GM12872 (cell line): ENCODE data around the gene STIM1.

ENCODE experiments used
- TF ChIP-seq, protein P1 (sequence below): IDR thresholded peaks from 3 replicates; pipeline ENCODE4 v1.5.1; 2011; ENCODE audit warnings: low read depth, mild to moderate bottlenecking, low read length, moderate library complexity; ENCODE audit not compliant: insufficient read depth

Gene STIM1

DNA sequence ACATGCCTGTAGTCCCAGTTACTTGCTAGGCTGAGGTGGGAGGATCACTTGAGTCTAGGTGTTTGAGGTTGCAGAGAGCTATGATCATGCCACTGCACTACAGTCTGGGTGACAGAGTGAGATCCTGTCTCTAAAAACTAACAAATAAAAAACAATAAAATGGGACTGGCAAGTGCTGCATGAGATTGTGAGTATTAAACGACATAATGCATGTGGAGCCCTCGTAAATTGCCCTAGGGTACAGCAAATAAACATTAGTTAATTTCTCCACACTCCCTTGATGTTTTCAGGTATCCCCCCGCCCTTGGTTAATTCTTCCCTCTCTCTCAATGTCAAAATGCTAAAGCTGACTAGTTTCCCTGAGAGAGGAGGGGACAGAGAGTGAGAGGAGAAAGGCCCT lies 9.8 kb upstream of the STIM1 start:
- TF ChIP-seq, protein P1, sequence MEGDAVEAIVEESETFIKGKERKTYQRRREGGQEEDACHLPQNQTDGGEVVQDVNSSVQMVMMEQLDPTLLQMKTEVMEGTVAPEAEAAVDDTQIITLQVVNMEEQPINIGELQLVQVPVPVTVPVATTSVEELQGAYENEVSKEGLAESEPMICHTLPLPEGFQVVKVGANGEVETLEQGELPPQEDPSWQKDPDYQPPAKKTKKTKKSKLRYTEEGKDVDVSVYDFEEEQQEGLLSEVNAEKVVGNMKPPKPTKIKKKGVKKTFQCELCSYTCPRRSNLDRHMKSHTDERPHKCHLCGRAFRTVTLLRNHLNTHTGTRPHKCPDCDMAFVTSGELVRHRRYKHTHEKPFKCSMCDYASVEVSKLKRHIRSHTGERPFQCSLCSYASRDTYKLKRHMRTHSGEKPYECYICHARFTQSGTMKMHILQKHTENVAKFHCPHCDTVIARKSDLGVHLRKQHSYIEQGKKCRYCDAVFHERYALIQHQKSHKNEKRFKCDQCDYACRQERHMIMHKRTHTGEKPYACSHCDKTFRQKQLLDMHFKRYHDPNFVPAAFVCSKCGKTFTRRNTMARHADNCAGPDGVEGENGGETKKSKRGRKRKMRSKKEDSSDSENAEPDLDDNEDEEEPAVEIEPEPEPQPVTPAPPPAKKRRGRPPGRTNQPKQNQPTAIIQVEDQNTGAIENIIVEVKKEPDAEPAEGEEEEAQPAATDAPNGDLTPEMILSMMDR = no peak

DNA sequence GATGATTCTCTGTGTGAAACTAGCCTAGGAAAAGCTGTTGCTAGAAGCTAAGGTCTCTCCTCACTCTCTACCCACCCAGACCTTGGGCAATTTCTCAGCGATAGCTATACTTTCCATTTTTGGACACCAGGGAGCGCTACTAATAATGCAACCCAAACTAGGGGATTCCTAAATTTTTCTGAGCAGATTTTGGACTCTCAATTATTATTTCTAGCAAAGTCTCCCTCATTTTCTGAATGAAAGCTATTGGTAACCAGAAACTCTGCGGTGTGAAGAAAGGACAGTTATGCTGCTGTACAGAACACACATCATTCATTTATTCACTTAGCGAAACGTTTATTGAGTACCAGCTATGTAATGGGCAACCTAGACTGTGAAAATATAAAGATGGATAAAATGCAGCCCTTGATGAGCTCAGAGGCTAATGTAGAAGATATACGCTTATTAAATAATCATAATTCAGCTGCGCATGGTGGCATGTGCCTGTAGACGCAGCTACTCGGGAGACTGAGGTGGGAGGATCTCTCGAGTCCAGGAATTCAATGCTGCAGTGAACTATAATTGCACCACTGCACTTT lies 6.1 kb upstream of the STIM1 start:
- TF ChIP-seq, protein P1 = peak; percentile 69

DNA sequence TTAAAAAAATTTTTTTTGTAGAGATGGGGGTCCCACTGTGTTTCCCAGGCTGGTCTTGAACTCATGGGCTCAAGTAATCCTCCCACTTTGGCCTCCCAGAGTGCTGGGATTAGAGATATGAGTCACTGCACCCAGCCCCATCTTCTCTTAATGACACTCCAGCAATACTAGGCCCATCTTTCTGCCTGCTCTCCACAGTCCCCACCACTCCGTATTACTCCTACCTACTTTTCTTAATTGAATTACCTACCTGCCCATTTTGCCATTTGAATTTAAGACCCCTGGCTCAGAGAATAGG lies 2.0 kb upstream of the STIM1 start:
- TF ChIP-seq, protein P1 = no peak

DNA sequence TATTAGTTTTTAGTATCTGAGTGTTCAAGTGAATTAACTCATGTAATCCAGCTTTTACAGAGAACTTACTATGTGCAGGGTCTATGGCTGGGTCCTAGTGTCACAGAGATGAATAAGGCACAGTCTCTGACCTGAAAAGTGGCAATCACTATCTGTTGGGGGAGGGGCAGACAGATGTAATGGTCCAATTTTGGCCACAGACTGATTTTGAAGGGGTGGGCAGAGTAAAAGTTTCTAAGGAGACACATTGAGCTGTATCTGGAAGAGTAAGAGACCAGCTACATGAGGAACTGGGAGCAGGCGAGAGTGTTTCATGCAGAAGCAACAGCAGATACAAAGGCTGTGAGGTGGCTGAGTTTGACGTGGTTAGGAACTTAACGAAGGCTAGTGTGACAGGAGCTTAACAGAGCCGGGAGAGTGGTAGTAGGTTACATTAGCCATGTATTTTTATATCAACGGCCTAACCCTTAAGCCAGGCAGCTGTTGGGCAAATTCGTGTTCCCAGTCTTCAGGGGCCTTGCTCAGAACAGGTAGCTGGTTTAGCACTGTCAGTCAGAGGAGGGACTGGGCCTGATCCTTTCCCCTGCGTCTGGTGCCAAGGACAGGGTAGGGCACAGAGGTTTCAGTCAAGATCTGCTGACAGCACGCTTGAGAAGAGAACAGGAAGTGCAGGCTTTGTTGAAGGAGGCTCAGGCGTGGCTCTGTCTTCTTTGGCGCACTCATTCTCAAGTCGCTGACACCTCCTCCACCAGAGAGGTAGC lies 1.4 kb upstream of the STIM1 start:
- TF ChIP-seq, protein P1 = no peak

DNA sequence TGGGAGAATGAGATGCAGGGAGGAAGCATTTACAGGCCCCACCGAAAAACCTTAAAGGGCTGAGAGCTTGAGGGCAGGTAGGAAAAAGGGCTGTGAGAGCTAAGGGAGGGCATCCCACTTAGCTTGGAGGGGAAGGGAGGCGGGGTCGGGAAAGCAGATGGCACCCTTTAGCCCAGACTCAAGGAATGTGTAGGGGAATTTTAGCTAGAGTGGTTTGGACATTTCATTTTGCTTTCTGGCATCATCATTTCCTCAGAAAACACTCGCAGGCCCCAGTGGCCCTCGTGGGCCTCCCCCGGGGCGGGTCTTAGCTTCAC lies 846 bp upstream of the STIM1 start:
- TF ChIP-seq, protein P1 = no peak

DNA sequence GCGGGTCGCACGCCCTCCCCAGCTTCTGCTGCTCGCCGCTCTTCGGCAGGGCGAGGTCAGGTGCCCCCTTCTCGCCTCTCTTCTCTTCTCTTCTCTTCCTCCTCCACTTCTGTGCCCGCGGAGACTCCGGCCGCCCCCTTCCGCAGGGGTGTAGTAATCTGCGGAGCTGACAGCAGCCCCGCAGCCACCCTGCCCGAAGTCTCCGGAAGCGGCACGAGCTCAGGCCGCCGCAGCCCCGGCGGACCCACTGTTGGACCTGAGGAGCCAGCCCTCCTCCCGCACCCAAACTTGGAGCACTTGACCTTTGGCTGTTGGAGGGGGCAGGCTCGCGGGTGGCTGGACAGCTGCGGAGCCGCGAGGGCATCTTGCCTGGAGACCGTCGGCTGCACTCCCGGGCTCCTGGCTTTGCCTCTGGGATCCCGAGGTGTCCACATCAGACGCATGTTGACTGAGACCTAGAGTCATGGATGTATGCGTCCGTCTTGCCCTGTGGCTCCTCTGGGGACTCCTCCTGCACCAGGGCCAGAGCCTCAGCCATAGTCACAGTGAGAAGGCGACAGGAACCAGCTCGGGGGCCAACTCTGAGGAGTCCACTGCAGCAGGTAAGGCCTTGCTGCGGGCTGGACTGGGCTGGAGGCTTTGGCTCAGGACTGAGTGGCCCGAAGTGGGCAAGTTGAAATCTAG lies 486 bp downstream of the STIM1 start:
- TF ChIP-seq, protein P1 = no peak

DNA sequence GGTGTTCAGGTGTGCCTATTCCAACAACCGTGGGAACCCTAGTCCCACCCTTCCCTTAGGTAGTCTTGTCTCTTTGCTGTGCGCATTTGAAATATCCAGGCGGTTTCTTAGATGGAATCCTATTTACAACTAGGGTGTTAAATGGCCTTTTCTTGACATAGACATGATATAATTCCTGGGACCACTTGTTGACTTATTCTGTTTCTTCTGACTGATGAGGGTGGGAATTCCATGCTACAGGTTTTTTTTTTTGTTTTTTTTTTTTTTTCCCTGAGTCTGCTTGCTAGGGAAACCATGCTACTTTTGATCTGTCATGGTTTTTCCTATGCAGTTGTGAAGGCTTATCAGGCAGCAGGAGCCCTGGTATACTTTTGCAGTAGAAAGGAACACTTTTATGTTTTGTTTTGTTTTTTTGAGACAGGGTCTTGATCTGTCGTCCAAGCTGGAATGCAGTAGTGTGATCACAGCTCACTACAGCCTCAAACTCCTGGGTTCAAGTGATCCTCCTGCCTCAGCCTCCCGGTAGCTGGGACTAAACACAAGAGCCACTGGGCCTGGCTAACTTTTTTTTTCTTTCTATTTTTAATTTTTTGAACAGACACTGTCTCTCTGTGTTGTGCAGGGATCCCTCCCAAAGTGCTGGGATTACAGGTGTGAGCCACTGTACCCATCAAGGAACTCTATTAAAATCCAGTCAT lies 1.5 kb downstream of the STIM1 start:
- TF ChIP-seq, protein P1 = no peak
